ENCODE results near the gene RBSN. TPM values are rescaled to one million over a fixed set of nuclear protein-coding genes. Genes with fewer than 3 reads are reported as not detected.

Gene RBSN
- total RNA-seq, 1 experiment from 2014 or later = 18.4 TPM

DNA sequence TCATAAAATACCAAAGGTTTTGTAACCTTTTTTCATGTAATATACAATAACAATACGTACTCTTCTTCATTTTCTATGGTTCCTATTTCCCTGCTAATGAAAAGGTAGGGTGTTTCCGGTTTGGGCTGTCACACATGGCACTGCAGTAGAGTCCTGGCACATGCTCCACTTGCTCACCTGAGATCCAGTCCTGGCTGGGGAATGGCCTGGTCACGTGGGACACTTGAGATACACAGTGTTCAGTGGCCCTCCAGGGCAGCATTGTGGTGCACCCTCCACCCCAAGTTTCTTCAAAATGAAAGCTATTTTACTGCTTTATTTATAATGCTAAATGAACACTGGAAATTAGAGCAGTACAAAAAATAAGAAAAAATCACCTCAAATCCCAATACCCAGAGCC is 57.0 kb downstream of the RBSN start:
- Histone ChIP-seq H3K4me2 (ENCODE audit: low read length) (no peak overlapping the region), H3K4me1 (ENCODE audit: control insufficient read depth in 1 of 2, insufficient read depth in 2 of 2, low read length in 2 of 2) (no peaks in the 10 kb centered on the region), H3K9ac (ENCODE audit: low read length) (no peak overlapping the region), H3K9me2 (ENCODE audit: insufficient read depth) (no peaks in the 10 kb centered on the region), H2AFZ (ENCODE audit: low read depth, low read length, poor library complexity, severe bottlenecking) (no peak overlapping the region), H3K9me3 (ENCODE audit: control insufficient read depth in 1 of 2, insufficient read depth in 1 of 2, low read depth in 1 of 2, low read length in 2 of 2) (no peaks in the 10 kb centered on the region), H3K27ac (ENCODE audit: low read depth, low read length) (no peak overlapping the region), H4K20me1 (ENCODE audit: insufficient read depth) (no peaks in the 10 kb centered on the region), H3K27me3 (ENCODE audit: insufficient read depth, low read length) (no peaks in the 10 kb centered on the region), H3K36me3 (ENCODE audit: control insufficient read depth in 1 of 2, insufficient read depth in 2 of 2, low read length in 2 of 2) (peaks cover 51 to 76% of the 10 kb centered on the region in 2 experiments), H3K79me2 (ENCODE audit: insufficient read depth, low read length) (peaks cover 12% of the 10 kb centered on the region; the same call in 1 of the 2 replicates), H3K4me3 (replicated peaks in 1 of 2; ENCODE audit: low read depth in 1 of 2, low read length in 2 of 2) (no peak overlapping the region)
- TF ChIP-seq FOSL1 (IDR thresholded peaks at IDR 0.05; ENCODE audit: low read depth) = no peak
- TF ChIP-seq, protein P1, sequence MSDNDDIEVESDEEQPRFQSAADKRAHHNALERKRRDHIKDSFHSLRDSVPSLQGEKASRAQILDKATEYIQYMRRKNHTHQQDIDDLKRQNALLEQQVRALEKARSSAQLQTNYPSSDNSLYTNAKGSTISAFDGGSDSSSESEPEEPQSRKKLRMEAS (IDR thresholded peaks at IDR 0.05) = no peak
- TF ChIP-seq YY1 (IDR thresholded peaks at IDR 0.05; ENCODE audit: extremely low read depth, insufficient replicate concordance, low read depth, low read length) = no peak
- TF ChIP-seq, protein P2, sequence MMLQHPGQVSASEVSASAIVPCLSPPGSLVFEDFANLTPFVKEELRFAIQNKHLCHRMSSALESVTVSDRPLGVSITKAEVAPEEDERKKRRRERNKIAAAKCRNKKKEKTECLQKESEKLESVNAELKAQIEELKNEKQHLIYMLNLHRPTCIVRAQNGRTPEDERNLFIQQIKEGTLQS (IDR thresholded peaks at IDR 0.05) = no peak
- TF ChIP-seq, protein P3, sequence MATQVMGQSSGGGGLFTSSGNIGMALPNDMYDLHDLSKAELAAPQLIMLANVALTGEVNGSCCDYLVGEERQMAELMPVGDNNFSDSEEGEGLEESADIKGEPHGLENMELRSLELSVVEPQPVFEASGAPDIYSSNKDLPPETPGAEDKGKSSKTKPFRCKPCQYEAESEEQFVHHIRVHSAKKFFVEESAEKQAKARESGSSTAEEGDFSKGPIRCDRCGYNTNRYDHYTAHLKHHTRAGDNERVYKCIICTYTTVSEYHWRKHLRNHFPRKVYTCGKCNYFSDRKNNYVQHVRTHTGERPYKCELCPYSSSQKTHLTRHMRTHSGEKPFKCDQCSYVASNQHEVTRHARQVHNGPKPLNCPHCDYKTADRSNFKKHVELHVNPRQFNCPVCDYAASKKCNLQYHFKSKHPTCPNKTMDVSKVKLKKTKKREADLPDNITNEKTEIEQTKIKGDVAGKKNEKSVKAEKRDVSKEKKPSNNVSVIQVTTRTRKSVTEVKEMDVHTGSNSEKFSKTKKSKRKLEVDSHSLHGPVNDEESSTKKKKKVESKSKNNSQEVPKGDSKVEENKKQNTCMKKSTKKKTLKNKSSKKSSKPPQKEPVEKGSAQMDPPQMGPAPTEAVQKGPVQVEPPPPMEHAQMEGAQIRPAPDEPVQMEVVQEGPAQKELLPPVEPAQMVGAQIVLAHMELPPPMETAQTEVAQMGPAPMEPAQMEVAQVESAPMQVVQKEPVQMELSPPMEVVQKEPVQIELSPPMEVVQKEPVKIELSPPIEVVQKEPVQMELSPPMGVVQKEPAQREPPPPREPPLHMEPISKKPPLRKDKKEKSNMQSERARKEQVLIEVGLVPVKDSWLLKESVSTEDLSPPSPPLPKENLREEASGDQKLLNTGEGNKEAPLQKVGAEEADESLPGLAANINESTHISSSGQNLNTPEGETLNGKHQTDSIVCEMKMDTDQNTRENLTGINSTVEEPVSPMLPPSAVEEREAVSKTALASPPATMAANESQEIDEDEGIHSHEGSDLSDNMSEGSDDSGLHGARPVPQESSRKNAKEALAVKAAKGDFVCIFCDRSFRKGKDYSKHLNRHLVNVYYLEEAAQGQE (IDR thresholded peaks at IDR 0.05; ENCODE audit: low read depth) = no peak
- no peak for TF ChIP-seq SIN3A (IDR thresholded peaks at IDR 0.05; ENCODE audit: low read depth)
- no peak for TF ChIP-seq SP1 (IDR thresholded peaks at IDR 0.05; ENCODE audit: low read depth)
- TF ChIP-seq CBX3 (IDR thresholded peaks at IDR 0.05; ENCODE audit: low read depth) = no peak
- no peak for TF ChIP-seq EGR1 (IDR thresholded peaks at IDR 0.05; ENCODE audit: low read depth)
- ChIA-PET CTCF (interaction anchor here (1.1 kb wide), 1 partner anchor 10 kb away, joined by 4 read pairs; no protein-coding TSS in a partner anchor), RAD21 (ENCODE audit: low non-redundant PET in 1 of 2, low total read pairs in 2 of 2, uncharacterized antibody in 2 of 2, unreplicated experiment in 2 of 2) (no interaction called here), POLR2A (no interaction called here)
- no peak for DNase-seq (ENCODE audit: low read depth, low spot score)
- BruUV-seq (replicated peaks) = no TSS peak
- intact Hi-C loops (cut with micrococcal nuclease) = loop anchor here (5.0 kb wide), 1 partner anchor 115 kb away; no protein-coding TSS in a partner anchor
- ATAC-seq = no peak

All from HCT116 (cell line).